Stimulated activated naive CD4-positive, alpha-beta T cell treated with Interleukin-2 at 50 U/mL for 16 hours (primary cell): ENCODE measurements around the gene TXNDC17.
"Not testable (repeated sequence)": the region's sequence is repeated elsewhere in the genome, so short reads cannot be mapped to it uniquely, and the experiment has no call there.

Experiments used
- DNase-seq: peaks from one replicate; lab custom pipeline; 2025; lab: John Stamatoyannopoulos, UW

The TXNDC17 gene

DNA sequence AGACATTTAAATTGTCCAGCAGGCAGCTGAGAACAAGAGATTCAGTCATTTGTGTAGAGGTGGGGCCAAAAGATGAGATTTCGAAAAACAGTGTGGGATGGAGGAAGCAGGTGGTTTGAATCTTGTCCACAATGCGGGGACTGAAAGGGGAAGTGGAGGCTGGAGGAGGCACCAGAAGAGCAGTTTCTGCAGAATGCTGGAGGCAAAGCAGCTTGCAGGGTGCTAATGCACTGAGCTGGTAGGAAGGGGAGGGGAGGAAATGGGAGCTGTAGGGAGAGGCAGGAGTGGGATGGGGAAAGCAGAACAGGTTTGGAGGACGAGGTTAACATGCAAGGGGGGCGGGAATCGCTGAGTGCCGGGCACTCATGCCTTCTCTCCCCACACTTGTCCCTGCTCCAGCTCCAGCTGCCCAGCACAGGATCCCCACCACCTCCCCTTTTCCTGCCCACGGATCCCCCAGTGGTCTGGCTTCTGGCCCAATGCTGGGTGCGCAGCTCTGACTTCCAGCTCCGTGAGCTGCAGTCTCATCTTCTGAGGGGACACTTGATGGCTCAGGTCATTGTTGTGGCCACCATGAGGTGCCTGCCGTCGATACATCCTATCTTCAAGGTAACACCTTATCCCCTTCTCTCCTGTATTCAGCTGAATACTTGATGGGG, 20.1 kb downstream of the TXNDC17 start:
- no peak for DNase-seq

DNA sequence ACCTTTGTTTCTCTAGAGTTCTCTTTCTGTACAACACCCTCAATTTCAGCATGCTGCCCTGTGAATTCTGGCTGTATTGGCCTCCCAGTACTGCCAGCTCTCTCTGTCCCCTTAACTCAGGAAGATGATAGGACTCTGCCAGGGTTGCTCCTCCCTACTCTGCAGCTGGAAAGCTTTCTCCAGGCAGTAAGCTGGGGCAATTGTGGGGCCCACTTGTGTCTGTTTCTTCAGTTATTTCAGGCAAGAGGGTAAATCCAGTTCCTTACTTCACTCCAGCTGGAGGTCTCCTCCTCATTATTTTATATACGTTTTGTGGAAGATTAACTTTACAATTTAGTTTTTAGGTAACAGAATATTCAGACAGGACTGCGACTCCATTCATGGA, 20.6 kb downstream of the TXNDC17 start:
- DNase-seq, result no peak

DNA sequence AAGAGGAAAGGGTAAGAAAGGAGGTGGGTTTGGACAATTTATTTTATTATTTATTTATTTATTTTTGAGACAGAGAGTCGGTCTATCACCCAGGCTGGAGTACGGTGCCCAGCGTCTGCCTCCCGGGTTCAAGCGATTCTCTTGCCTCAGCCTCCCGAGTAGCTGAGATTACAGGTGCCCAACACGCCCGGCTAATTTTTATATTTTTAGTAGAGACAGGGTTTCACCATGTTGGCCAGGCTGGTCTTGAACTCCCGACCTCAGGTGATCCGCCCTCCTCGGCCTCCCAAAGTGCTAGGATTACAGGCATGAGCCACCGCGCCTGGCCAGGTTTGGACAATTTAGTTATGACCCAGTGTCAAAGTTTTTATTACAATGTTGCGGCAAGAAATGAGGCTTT, 22.3 kb downstream of the TXNDC17 start:
- not testable (repeated sequence) for DNase-seq

DNA sequence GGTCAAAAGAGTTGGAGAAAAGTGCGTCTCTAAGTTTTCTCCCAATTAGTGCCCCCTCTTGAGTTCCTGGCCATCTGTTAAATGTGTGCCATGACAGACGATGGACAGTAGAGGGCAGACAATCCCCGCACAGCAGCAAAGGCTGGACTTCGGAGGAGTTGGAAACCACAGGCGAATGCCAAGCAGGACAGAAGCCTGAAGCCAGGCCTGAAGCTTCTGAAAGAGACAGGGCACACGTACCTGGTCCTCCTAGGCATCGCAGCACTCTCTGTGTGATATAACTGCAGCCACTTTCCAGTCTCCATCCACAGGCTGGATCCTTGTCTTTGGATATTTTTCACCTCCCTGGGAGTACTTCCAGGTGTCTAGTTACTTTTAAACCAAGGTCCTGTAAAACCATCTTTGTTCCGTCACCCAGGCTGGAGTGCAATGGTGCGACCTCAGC, 25.2 kb downstream of the TXNDC17 start:
- peak; percentile 11 for DNase-seq

DNA sequence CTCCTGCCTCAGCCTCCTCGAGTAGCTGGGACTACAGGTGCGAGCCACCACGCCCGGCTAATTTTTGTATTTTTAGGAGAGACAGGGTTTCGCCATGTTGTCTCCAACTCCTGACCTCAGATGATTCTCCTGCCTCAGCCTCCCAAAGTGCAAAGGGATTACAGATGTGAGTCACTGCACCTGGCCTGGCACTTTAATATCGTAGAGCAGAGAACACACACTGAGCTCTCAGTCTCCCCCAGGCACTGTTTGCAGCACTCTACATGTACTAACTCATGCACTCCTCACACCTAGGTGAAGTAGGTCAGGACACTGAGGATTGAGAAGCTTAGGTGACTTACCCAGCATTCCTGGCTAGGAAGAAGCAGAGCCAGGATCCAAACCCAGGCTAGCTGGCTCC, 25.7 kb downstream of the TXNDC17 start:
- DNase-seq, result no peak

DNA sequence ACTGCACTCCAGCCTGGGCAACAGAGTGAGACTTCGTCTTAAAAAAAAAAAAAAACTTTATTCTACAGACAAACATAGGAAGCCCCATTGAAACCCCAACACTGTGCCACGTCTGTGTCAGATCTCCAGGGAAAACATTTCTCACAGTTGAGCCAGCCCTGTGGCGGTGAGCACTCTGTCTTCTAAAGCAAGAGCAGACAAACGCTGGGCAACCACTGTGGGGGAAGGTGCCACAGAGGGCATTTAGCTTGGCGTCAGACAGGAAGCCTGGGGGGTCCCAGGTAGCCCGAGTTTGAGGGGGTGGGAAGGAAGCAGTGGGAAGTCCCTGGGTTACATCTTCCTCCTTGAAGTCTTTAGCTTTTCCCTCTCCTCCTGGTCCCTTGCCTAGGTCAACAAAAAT, 26.7 kb downstream of the TXNDC17 start:
- DNase-seq, result no peak

DNA sequence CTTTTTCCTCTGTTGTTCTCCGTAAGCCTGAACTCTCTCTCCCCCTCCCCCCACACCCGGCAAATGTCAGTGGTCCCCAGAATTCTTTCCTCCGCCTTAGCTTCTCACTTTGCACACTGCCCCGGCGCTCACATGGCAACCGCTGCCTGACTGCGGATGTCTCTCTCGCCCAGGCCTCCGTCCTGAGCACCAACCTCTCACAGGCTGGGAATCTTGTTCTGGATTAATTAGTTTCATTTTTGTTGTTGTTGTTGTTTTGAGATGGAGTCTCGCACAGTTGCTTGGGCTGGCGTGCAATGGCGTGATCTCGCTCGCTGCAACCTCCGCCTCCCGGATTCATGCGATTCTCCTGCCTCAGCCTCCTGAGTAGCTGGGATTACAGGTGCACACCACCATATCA, 27.4 kb downstream of the TXNDC17 start:
- DNase-seq, result no peak

DNA sequence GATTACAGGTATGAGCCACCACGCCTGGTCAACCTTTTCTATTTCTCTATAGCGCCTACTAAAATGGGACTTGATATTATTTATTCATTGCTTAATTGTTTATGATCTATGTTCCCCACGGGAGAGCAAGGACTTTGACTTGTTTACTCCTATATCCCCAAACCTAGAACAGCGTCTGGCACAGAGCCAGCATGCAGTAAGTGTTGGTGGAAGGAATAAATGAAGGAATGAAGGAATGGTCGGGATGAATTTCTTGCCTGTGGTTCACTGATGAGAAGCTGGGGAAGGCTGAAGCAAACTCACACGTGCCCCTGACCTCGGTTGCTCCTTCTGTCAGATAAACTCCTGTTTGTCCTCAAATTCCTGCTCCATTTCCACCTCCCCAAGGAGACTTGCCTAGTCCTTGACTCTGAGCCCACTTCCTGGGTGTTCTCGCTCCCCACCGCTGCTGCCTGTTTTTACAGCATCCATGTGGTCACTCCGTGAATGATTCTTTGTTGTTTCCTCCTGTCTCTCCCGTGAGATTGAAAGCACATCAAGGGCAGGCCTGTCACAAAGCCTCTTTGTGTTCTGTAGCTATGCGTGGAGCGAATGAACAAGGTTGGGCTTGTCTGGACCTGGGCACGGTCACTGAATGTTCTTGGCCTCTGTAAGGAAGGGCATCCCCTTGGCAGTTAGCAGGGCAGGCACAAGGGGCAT, 28.0 kb downstream of the TXNDC17 start:
- DNase-seq, result no peak

DNA sequence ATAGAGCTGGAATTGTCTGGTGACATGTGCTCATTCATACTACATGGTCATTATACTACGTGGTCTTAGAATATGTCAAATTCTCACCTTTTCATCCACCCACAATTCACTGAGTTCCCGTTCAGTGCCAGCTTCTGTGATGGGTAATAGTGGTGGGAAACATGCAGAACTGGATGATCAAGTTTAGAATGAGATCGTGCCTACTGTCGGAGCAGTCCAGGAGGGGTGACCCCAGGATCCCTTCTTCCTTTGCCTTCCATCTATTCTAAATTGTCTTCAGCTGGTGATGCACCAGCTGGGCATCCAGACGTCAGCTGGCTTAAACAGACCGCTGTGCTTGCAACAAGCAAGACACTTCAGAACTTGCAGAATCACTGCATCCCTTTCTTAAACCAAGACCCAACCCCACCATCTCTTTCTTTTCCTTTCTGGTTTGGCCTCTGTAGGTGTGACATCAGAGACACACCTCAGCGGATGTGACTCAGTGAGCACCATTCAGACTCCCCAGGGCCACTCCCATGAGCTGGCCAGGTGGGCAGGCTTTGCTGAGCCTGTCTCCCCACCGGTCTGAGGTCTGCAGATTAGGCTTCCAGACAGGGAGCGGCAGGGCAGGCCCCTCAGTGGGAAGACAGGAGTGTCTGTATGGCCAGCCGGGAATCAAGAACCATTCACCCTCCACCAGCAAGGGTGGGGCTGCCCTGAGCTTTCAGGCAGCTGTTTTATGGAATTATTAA, 28.8 kb downstream of the TXNDC17 start:
- DNase-seq, result no peak

DNA sequence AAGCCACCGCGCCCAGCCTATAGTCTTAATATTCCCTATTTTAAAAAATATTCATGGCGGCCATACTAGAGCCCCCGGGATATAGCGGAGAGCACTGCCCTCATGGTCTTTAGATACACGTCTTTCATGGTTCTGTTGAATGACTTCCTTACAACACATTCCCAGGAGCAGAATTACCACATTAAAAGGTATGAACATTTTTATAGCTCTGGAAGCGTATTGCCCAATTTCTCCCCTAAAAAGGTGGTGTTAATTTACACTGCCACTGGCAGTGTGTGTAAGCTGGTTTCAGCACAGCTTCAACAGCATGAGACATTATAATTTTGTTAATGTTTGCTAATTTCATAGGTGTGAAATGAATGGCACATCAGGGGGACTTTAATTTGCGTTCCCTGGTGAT, 29.7 kb downstream of the TXNDC17 start:
- DNase-seq, result no peak

DNA sequence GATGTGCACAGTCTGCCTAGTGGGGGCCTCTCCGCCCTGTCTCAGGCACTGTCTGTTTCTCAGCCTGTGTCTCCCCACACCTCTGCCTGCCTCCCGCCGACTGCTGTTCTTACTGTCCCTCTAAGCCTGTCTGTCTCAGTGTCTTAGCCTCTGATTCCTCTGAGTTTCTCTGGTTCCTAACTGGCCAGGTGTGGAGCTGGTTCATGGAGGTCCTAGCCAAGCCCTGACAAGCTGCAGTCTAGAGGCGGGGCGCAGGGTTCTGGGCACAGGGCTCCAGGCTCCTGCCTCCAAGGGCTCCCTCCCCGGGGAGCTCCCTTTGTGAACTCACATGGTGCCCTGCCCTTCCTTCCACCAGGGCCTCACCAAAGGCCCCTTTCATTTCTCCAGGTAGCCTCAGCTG, 30.1 kb downstream of the TXNDC17 start:
- no peak for DNase-seq

DNA sequence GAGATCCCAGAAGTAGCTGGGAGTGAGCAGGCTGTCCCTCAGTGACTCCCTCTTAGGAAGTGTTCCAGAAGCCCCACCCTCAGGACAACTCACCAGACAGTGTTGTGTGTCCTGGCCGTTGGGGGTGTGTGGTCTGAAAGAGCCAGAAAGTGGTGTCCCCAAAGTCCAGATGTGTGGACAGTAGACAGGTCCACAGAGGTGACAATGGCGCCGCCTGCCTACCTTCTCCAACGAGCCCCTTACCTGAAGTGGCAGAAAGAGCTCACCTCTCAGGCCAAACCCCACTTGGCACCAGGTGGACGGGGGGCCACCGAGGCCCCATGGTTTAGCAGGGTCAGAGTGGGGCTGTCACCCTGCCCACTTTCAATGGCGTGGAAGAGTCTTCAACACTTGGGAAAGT, 30.6 kb downstream of the TXNDC17 start:
- DNase-seq, result no peak

DNA sequence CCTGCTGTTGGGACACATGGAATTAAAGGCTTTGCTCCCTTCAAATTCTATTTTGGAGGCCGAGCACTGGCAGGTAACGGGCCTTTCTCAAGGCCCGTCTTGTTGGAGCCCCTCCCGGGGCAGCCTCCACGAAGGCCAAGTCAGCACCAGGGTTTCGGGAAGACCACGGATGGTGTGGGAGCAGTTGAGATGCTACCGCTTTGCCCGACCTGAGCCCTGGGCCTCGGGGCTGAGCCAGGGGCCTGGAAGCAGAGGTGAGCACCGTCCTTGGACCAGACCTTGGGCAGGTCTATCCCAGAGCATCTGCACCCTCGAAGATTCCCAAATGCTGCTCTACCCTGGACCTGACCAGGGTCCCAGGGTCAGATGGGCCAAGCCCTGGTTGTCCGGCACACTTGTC, 33.7 kb downstream of the TXNDC17 start:
- no peak for DNase-seq

DNA sequence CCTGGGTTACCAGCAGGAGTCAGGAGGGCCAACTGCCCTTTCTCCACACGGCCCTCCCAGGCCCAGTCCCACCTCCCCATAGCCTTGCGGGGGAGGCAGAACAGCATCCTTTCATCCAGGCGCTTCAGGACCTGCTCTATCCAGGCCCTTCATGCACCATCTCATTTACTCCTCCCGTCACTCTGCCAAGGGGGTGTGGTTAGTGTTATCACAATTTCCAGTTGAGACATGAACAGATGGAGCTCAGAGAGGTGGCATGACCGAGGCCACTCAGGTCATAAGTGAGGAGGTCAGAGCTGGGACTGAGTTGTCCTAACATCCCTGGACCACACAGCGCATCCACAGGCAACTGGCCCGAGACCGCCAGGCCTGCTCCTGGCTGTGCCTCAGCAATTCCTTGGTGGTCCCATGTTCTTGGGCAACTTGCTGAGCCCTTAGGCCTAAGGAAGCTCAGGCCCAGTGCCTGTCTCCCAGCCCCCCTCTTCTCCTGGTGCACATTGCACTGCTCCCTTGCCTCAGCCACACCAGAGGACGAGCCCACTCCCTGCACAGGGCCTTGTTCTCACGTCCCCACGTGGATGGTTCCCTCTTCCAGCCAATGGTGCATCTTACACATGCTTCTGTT, 34.5 kb downstream of the TXNDC17 start:
- DNase-seq, result no peak

DNA sequence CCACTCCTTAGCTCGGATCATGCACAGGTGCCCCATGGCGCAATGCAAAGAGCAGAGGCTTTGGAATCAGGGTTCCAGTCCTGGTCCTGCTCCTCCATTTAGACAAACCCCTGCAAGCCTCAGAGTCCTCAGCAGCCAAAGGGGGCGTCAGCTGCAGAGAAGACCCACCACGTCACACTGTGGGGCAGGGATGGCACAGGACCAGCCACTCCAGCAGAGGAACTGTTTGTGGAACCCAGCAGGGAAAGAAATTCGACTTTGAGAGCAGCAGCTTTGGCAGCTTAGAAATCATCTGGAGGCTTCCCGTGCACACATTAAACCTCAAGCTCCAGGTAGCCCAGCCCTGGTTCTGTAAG, 35.9 kb downstream of the TXNDC17 start:
- DNase-seq, result no peak

DNA sequence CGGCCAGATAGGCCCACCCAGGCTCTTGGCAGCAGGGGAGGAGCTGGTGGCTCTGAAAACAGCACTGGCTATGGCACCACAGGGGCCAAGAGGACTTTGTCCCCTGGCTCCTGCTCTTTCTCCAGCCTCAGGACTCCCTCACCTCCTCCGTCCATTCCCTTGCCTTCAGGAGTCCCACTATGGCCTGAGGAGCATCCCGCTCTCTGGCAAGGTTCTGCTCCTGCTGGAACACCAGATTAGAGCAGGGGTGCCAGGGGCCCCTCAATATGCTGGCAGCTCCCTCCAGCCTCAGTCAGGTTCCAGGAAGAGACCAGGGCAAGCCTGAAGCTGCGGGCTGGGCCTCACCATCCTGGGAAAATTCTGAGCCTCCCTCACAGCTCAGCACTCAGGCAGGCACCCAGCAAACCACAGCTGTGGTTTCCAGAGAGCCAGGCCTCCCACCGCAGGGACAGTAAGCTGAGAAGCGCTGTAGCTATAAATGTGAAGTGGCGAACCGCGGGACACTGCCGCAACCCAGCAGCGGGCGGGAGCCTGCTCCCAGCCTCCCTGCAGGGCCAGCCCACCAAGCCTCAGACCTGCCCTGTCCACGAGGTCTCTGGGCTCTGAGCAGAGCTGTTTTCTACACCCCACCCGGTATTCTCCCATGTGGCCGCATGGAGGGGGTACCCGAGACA, 36.4 kb downstream of the TXNDC17 start:
- no peak for DNase-seq

DNA sequence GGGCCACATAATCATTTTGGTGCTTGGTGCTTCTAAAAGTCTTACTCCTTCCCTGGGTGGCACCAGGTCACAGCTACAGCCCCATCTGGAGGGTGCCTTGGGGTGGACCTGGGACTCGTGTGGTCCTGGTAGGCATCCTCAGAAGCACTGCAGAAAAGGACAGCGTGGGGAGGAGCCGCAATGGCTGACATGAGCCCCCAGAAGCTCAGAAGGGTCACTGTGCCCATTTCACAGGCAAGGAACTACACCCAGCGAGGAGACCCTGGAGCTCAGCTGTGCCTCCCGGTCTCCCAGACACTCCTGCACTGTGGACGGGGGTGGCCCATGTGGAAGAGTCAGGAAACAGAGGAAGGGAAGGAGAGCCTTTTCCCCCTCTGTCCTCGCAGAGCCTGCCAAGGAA, 37.1 kb downstream of the TXNDC17 start:
- DNase-seq, result no peak

DNA sequence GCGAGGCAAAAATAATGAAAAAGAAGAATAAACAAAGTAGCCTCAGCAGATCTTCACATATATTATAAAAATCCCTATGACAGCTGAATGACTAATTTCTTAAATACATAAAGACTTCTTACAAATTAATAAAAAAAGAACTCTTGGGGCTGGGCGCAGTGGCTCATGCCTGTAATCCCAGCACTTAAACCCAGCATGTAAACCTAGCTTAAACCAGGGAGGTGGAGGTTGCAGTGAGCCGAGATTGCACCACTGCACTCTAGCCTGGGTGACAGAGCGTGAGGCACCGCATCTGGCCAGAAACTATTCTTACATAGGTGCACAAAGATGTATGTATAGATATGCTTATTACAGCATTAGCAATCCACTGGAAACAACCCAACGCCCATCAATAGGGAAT, 38.4 kb downstream of the TXNDC17 start:
- DNase-seq, result no peak

DNA sequence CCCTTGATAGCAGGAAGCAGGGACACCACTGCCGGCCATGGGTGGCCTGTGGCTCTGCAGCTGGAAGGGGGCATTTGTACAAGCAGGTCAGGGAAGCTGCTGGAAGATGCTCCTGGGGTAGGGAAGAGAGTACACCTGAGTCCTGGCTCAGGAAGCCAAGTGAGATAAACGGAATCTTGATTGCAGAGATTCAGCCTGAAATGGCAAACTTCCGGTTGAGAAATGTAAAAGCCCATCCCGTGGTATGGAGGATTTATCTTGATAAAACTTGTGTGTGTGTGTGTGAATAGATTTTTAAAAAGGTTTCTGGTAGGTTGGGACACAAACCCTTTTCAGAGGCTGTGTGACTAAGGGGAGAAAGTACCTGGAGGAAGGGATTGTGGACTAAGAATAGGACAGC, 40.3 kb downstream of the TXNDC17 start:
- DNase-seq, result no peak

DNA sequence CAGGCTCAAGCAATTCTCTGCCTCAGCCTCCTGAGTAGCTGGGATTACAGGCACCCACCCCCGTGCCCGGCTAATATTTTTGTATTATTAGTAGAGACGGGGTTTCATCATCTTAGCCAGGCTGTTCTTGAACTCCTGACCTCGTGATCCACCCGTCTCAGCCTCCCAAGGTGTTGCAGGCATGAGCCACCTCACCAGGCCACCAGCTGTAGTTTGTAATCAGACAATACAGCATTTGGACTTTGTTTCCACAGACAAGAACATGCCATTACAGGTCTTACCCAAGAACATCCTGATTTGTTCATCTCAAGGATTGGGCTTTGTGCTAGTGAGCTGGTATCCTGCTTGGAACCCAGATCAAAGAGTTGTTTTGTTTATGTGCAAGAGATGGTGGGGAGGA, 40.8 kb downstream of the TXNDC17 start:
- no peak for DNase-seq

DNA sequence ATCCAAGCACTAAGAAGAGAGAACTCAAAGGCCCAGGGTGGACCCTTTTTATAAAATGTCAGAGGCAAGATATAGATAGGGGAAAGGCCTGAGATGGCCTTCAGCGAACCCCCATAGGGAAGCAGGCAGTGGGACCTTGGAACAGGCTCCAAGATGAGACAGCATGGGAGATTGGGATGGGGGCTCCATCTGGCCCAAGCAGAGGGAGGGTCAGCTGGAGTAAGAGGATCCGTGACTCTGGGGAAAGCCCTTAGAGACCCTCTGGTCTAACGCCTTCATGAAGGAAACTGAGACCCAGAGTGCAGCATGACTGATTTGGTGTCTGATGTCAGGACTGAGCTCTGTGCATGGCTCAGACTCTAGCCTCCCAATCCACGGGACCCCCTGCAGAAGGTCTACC, 41.5 kb downstream of the TXNDC17 start:
- no peak for DNase-seq

DNA sequence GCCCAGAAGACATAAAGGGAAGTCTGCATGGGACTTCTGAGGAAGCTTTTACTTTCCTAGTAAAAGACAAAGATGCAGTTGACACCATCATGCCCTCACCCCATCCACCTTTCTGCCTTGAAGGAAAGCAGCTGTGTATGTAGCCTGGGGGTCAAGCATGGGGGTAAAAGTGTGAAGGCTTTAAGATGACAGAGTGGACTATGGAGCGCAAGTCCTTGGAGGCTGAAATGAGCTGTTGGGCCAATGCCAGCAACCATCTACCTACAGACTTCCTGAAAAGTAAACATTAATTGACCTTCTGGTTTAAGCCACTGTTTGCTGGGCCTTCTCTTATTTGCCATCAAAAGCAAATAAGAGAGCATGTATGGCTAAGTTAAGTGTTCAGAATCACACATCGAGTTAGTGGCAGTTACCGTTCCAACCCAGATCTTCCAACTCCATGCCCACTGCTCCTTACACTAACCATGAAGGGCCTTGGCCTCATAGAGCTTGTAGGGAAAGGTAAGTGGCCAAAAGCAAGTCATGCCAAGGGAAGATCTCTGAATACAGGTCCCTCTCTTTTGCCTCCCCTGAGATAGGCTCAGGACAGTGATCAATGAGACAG, 42.3 kb downstream of the TXNDC17 start:
- no peak for DNase-seq
